PC-3 (cell line): ENCODE data around the gene KRTCAP2. TPM values are rescaled to one million over a fixed set of nuclear protein-coding genes. Genes with fewer than 3 reads are reported as not detected.

ENCODE experiments used
- ATAC-seq: fragments of 200-7000 bp; cut with Tn5 transposase; 2 replicates; pipeline ENCODE4 v1.9.1; 2020; ENCODE audit warnings: mild to moderate bottlenecking, moderate library complexity
- BruUV-seq: library from RNA; stranded (reverse); fragments of 400-500 nt; replicated peaks from 2 replicates; lab custom pipeline; 2021; lab: Mats Ljungman, UMichigan
- CTCF ChIA-PET: fragments of 300-600 bp; sonication (Branson Sonifier 250); formaldehyde crosslinking; loops from one replicate; lab custom pipeline; 2022; ENCODE audit warnings: antibody characterized with exemption; lab: Charles Lee
- POLR2A ChIA-PET: fragments of 300-600 bp; sonication (Branson Sonifier 250); formaldehyde crosslinking; loops from one replicate; lab custom pipeline; 2022; ENCODE audit warnings: antibody characterized with exemption; ENCODE audit not compliant: unreplicated experiment; lab: Charles Lee
- DNase-seq: peaks from one replicate; pipeline ENCODE4 v3.0.0-alpha.2; 2015
- H2AFZ ChIP-seq: fragments of 300-600 bp; sonication (generic); 2 replicates; pipeline ENCODE4 v1.6.0; 2016; ENCODE audit warnings: antibody characterized with exemption, low read length
- H3F3A ChIP-seq: fragments of 300-600 bp; sonication (generic); one replicate; pipeline ENCODE4 v1.6.0; 2017; ENCODE audit warnings: antibody characterized with exemption, low read length, control low read depth, mild to moderate bottlenecking; ENCODE audit not compliant: unreplicated experiment
- H3K27ac ChIP-seq: fragments of 300-600 bp; sonication (generic); 2 replicates; pipeline ENCODE4 v1.5.1; 2016; ENCODE audit warnings: mild to moderate bottlenecking, low read length
- H3K27me3 ChIP-seq: fragments of 300-600 bp; sonication (generic); 2 replicates; pipeline ENCODE4 v1.6.1; 2016; ENCODE audit warnings: low read length, mixed read lengths
- H3K36me3 ChIP-seq: fragments of 300-600 bp; sonication (generic); 2 replicates; pipeline ENCODE4 v1.6.1; 2016; ENCODE audit warnings: low read depth, mixed run types, low read length, mixed read lengths
- H3K4me1 ChIP-seq: fragments of 300-600 bp; sonication (generic); 2 replicates; pipeline ENCODE4 v1.5.1; 2016; ENCODE audit warnings: low read length; ENCODE audit not compliant: insufficient read depth
- H3K4me2 ChIP-seq: fragments of 300-600 bp; sonication (generic); 2 replicates; pipeline ENCODE4 v1.6.0; 2016; ENCODE audit warnings: low read length
- H3K4me3 ChIP-seq: fragments of 300-600 bp; sonication (generic); 2 replicates; pipeline ENCODE4 v1.5.1; 2016; ENCODE audit warnings: mild to moderate bottlenecking, low read length, mixed read lengths
- H3K79me2 ChIP-seq: fragments of 300-600 bp; sonication (generic); 2 replicates; pipeline ENCODE4 v1.6.1; 2017; ENCODE audit warnings: low read length, mixed read lengths
- H3K9ac ChIP-seq: fragments of 300-600 bp; sonication (generic); 2 replicates; pipeline ENCODE4 v1.6.0; 2016; ENCODE audit warnings: mild to moderate bottlenecking, low read length
- H3K9me2 ChIP-seq: fragments of 300-600 bp; sonication (generic); replicated peaks from 2 replicates; pipeline ENCODE4 v1.6.1; 2016; ENCODE audit warnings: mixed run types, low read length, mixed read lengths
- H3K9me3 ChIP-seq: fragments of 300-600 bp; sonication (generic); 2 replicates; pipeline ENCODE4 v1.6.1; 2016; ENCODE audit warnings: low read length, mixed read lengths
- H4K20me1 ChIP-seq: fragments of 300-600 bp; sonication (generic); 2 replicates; pipeline ENCODE4 v1.6.1; 2016; ENCODE audit warnings: low read length, mixed read lengths
- EZH2 ChIP-seq: fragments of 300-600 bp; sonication (generic); IDR thresholded peaks from one replicate; pipeline ENCODE4 v1.6.1; 2017; ENCODE audit warnings: antibody characterized with exemption, mild to moderate bottlenecking, low read length; ENCODE audit not compliant: unreplicated experiment
- EZH2phosphoT487 ChIP-seq: fragments of 300-600 bp; sonication (generic); IDR thresholded peaks from 2 replicates; pipeline ENCODE4 v1.6.1; 2018; ENCODE audit warnings: mild to moderate bottlenecking, antibody characterized with exemption, low read length, borderline replicate concordance
- intact Hi-C: fragments of 100-400 bp; cut with micrococcal nuclease; formaldehyde crosslinking; loops from 2 replicates; pipeline ENCODE4 v1.9.0; 2023
- total RNA-seq: library from RNA; depleted of rRNA; stranded (reverse); fragments of >200 nt; gene quantifications from 2 replicates; pipeline ENCODE4 v1.2.3, GENCODE V29; 2014
- TF ChIP-seq, protein P1 (sequence below): fragments of 300-600 bp; sonication (generic); conservative IDR thresholded peaks from 2 replicates; pipeline ENCODE4 v1.5.1; 2017; ENCODE audit warnings: antibody characterized with exemption, low read depth, mild to moderate bottlenecking, low read length

KRTCAP2 gene
- total RNA-seq, 1 experiment from 2014 or later, result 241 TPM

DNA sequence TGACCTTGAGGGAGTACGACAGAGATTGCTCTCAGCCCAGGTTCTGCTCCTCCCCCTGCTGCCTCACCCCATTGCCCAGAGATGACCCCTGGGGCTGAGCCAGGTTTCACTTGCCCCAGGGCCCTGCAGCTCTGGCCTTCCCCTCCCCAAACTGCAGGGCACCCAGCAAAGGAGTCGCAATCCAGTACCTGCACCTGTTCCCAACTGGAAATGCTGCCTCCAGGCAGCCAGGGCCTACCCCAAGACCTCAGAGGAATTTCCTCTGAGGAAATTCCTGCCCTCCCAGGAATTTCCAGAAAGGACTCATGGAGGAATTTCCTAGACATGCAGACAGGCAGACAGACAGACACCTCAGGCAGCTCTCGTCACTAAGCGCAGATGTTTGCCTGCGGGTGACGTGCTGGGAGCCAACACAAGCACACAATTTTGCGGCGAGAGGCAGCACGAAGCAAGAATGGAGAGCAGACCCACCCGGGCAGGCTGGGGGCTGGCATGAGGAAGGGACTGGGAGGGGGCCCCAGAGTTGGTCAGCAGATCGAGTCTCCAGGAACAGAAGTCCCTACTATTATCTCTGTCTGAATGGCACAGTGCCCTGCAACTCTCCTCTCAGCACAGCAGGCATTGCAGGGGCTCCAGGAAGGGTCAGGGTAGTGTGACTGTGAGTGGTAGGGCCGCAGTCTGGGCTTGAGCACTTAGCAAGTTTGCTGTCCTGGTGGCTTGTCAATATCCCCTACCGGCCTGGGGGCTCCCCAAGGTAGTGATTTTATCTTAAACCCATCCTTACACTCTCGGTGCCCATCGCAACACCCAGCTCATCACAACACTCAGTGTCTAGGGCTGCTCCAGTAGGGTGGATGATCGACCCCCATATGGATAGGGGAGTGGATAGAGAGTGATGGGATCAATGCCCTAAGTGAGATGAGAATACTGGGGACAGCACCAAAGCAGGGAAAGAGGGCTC lies 48.3 kb downstream of the KRTCAP2 start:
- DNase-seq (peak; percentile 34), ATAC-seq (no peak)
- Histone ChIP-seq H3K9me3 (no peaks in the 10 kb centered on the region), H3F3A (no peaks in the 10 kb centered on the region), H4K20me1 (0 out of 2 replicates have a peak, but pooled peaks cover 6% of the 10 kb centered on the region), H3K9me2 (no peaks in the 10 kb centered on the region), H3K4me3 (no peak overlapping the region), H3K27me3 (no peaks in the 10 kb centered on the region), H3K36me3 (no peaks in the 10 kb centered on the region), H3K4me1 (peaks cover 49% of the 10 kb centered on the region), H2AFZ (no peak overlapping the region), H3K79me2 (peaks cover 14% of the 10 kb centered on the region), H3K4me2 (no peak overlapping the region), H3K27ac (0 out of 2 replicates have a peak overlapping the region, but pooled peaks have one; percentile 6), H3K9ac (no peak overlapping the region)
- intact Hi-C loops, result no loop called here
- TF ChIP-seq EZH2phosphoT487 (no peak), EZH2 (no peak)
- TF ChIP-seq, protein P1, sequence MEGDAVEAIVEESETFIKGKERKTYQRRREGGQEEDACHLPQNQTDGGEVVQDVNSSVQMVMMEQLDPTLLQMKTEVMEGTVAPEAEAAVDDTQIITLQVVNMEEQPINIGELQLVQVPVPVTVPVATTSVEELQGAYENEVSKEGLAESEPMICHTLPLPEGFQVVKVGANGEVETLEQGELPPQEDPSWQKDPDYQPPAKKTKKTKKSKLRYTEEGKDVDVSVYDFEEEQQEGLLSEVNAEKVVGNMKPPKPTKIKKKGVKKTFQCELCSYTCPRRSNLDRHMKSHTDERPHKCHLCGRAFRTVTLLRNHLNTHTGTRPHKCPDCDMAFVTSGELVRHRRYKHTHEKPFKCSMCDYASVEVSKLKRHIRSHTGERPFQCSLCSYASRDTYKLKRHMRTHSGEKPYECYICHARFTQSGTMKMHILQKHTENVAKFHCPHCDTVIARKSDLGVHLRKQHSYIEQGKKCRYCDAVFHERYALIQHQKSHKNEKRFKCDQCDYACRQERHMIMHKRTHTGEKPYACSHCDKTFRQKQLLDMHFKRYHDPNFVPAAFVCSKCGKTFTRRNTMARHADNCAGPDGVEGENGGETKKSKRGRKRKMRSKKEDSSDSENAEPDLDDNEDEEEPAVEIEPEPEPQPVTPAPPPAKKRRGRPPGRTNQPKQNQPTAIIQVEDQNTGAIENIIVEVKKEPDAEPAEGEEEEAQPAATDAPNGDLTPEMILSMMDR, result no peak
- ChIA-PET CTCF (interaction anchor here (0.5 to 1.3 kb wide), 4 partner anchors 27 to 43 kb away, joined by 3 to 5 read pairs (median 4); no protein-coding TSS in a partner anchor), POLR2A (interaction anchor here (0.6 to 1.0 kb wide), 2 partner anchors 10 to 31 kb away, joined by 3 to 4 read pairs; no protein-coding TSS in a partner anchor)
- BruUV-seq, result no TSS peak

DNA sequence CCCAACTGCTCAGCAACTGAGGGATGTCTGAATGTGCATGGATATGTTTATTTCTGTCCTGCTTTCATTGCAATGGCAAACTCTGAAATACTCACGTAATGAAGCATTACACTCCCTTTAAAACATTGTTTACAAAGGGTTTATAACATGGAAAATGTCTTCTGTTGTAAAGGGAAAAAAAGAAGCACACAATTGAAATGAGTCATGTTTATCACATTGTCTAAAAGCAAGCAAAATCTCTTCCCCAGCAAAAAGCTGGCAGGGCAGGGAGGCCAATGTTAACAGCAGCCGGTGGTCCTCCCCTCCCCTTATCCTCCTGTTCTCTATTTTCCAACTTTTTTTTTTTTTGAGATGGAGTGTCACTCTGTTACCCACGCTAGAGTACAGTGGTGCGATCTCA lies 49.3 kb downstream of the KRTCAP2 start:
- Histone ChIP-seq H3K9me2 (no peaks in the 10 kb centered on the region), H3K27ac (peak overlapping the region; percentile 14), H2AFZ (no peak overlapping the region), H3K9me3 (no peaks in the 10 kb centered on the region), H4K20me1 (0 out of 2 replicates have a peak, but pooled peaks cover 6% of the 10 kb centered on the region), H3K36me3 (no peaks in the 10 kb centered on the region), H3K27me3 (no peaks in the 10 kb centered on the region), H3K4me3 (no peak overlapping the region), H3K79me2 (peaks cover 11% of the 10 kb centered on the region), H3F3A (no peaks in the 10 kb centered on the region), H3K4me1 (peaks cover 40% of the 10 kb centered on the region), H3K4me2 (0 out of 2 replicates have a peak overlapping the region, but pooled peaks have one; percentile 27), H3K9ac (no peak overlapping the region)
- TF ChIP-seq EZH2phosphoT487 (no peak), EZH2 (no peak)
- TF ChIP-seq, protein P1, result no peak
- ChIA-PET CTCF (interaction anchor here (0.5 to 0.6 kb wide), 3 partner anchors 26 to 44 kb away, joined by 3 to 4 read pairs (median 3); no protein-coding TSS in a partner anchor), POLR2A (interaction anchor here (0.6 kb wide), 1 partner anchor 32 kb away, joined by 3 read pairs; no protein-coding TSS in a partner anchor)
- intact Hi-C loops, result loop anchor here (1.0 kb wide), 1 partner anchor 30 kb away; no protein-coding TSS in a partner anchor
- ATAC-seq, result peak; percentile 12
- no TSS peak for BruUV-seq
- peak; percentile 70 for DNase-seq
